Neural progenitor cell (in vitro differentiated cells): ENCODE measurements around the gene C1orf210.

Experiments used
- CTCF ChIP-seq: fragments of 200-600 bp; sonication (generic); IDR thresholded peaks from 2 replicates; pipeline ENCODE4 v1.5.1; 2017; ENCODE audit warnings: antibody characterized with exemption, mild to moderate bottlenecking
- EZH2phosphoT487 ChIP-seq: fragments of 200-600 bp; sonication (generic); IDR thresholded peaks from 2 replicates; pipeline ENCODE4 v1.6.1; 2017; ENCODE audit warnings: antibody characterized with exemption

DNA sequence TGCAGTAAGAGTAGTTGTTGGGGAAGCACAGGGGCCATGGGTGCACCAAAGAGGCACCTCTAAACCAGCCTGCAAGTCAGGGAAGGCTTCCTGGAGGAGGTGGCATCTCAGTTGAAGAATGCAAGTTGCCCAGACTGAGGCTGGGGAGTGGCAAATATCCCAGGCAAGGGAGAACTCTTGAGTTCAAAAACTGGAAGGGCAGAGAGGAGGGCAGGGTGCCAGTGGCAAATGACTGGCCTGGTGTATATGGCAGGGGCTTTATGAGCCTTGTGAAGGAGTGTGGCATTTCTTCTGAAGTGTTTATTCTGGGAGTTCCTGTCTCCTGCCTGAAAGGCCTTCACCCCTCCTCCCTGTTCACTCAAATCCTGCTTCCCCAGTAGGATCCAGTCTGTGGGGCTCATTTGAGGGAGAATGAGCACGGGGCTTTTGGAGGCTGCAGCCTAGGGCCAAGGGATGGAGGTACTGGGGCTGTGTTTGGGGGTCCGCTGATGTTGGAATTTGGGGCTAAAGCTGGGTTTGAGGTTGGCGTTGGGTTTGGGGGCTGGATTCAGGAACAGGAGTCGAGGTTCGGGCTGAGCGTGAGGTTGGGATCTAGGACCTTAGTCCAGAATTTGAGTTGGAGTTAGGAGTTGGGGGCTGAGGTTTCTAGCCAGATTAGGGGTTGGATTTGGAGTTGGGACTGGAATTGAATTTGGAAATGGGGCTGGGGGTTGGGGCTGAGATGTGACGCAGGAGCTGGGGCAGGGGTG is 15.6 kb downstream of the C1orf210 start, which contains the start of gene TMEM125:
- TF ChIP-seq EZH2phosphoT487 (no peak), CTCF (no peak)
